ENCODE data around the gene LPAR2. TPM values are rescaled to one million over a fixed set of nuclear protein-coding genes. Genes with fewer than 3 reads are reported as not detected.
A peak's percentile ranks its signal among the peaks of the same experiment; 100 is the strongest.

Gene LPAR2
- total RNA-seq, 1 experiment from 2014 or later, result 0.79 TPM

- peaks cover 36% of the 10 kb centered on the region for H3K36me3 ChIP-seq
- no peaks in the 10 kb centered on the region for H3K27me3 ChIP-seq
- no peak for DNase-seq
- peak overlapping the region; percentile 90 for H3K4me3 ChIP-seq
- no peaks in the 10 kb centered on the region for H3K9me3 ChIP-seq
These were observed 14.6 kb upstream of the LPAR2 start for GRCh38 chr19:19642506-19643157.

GRCh38 chr19:19637523-19638251 lies 9.7 kb upstream of the LPAR2 start:
- no peak for DNase-seq
- H3K27me3 ChIP-seq, result no peaks in the 10 kb centered on the region
- no peak overlapping the region for H3K4me3 ChIP-seq
- no peaks in the 10 kb centered on the region for H3K9me3 ChIP-seq
- peaks cover 25% of the 10 kb centered on the region for H3K36me3 ChIP-seq

- no peak overlapping the region for H3K4me3 ChIP-seq
- no peak for DNase-seq
- peaks cover 25% of the 10 kb centered on the region for H3K36me3 ChIP-seq
- no peaks in the 10 kb centered on the region for H3K27me3 ChIP-seq
- H3K9me3 ChIP-seq, result no peaks in the 10 kb centered on the region
These were observed 9.1 kb upstream of the LPAR2 start for GRCh38 chr19:19637186-19637522.

DNA sequence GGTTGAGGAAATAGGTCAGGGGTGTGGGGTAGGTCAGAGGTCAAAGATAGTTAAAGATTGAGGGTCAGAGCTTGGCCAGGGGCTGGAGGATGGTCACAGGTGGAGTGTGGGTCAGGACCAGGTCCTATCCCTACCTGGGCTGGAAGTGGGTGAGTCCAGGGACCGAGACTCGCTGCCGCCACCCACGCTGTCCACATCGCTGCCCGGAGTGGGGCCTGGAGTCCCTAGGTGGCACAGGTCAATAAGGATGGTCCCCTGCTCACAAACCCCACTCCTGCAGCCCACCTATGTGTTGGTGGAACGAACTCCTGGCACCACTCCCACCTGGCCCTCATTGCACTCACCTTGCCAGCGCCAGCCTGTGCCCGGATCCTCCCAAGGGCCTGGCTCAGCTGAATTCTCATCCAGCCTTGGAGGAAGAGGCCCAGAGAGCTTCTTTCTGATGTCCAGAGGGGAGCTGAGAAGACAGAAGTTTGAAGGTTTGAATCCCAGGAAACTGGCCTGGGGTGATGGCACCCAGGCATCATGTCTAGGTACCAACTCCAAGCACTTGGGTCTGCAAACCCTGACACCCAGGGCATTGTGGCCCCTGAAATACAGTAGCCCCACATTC lies 8.7 kb upstream of the LPAR2 start:
- H3K27me3 ChIP-seq, result no peaks in the 10 kb centered on the region
- no peak for DNase-seq
- peaks cover 24% of the 10 kb centered on the region for H3K36me3 ChIP-seq
- no peak overlapping the region for H3K4me3 ChIP-seq
- H3K9me3 ChIP-seq, result no peaks in the 10 kb centered on the region

DNA sequence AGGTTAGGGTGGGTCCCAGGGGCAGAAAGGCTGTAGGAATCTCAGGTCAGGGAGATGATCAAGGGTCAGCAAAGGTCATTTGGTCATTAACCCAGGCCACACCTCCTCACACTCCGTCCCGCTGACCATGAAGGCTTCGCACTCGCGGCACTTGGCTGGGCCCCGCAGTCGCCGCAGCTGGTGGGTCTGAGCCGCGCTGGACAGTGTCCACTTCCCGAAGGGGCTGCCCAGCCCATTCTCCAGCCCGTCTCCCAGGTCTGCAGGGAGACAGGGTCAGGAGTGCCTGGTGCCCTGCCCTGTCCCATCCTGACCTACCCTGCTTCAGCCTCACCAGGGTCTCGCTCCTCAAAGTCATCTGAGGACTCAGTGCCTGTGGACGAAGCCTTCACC lies 7.3 kb upstream of the LPAR2 start:
- H3K27me3 ChIP-seq, result no peaks in the 10 kb centered on the region
- no peak for DNase-seq
- peaks cover 22% of the 10 kb centered on the region for H3K36me3 ChIP-seq
- H3K9me3 ChIP-seq, result no peaks in the 10 kb centered on the region
- no peak overlapping the region for H3K4me3 ChIP-seq

DNA sequence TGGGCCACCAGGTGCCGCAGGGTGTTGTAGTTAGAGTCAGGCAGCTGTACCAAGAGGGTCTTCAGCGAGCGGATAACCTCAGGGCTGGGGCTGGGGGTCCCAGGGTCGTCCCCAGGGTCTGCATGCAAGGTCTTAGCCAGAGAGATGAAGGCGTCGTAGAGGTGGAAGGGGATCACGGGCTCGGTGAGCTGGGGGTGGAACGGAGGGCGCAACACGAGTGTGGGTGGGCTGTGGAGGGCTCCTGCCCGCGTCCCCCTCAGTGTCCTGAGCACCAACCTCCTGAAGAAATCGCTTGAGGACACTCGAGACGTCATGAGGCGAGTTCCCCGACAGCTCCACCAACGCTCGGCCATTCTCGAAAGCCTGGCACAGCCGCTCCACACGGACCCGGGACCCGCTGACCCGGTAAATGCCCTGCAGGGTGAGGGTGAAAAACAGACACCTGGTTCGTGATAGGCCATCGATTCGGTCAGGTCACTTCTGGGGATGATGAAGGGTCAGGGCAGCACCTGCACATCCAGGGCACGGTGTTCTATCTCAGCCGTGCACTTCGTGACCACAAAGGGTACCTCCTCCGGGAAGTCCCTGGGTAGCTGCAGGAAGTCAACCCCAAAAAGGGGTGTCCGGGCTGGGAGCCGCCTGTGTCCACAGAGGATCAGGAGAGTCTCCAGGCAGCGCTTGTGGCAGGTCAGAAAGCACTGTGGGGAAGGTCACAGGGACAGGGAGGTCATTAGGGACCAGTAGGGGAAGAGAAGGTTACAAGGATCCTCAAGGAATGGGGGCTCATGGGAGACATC lies 6.7 kb upstream of the LPAR2 start:
- no peaks in the 10 kb centered on the region for H3K9me3 ChIP-seq
- peaks cover 22% of the 10 kb centered on the region for H3K36me3 ChIP-seq
- H3K27me3 ChIP-seq, result no peaks in the 10 kb centered on the region
- DNase-seq, result no peak
- H3K4me3 ChIP-seq, result no peak overlapping the region

GRCh38 chr19:19633711-19634515 lies 5.9 kb upstream of the LPAR2 start:
- peaks cover 19% of the 10 kb centered on the region for H3K36me3 ChIP-seq
- no peak for DNase-seq
- H3K9me3 ChIP-seq, result no peaks in the 10 kb centered on the region
- no peak overlapping the region for H3K4me3 ChIP-seq
- no peaks in the 10 kb centered on the region for H3K27me3 ChIP-seq

- H3K4me3 ChIP-seq, result no peak overlapping the region
- H3K27me3 ChIP-seq, result no peaks in the 10 kb centered on the region
- no peak for DNase-seq
- H3K36me3 ChIP-seq, result peaks cover 19% of the 10 kb centered on the region
- H3K9me3 ChIP-seq, result no peaks in the 10 kb centered on the region
These were observed 4.6 kb upstream of the LPAR2 start for GRCh38 chr19:19632661-19633060.

GRCh38 chr19:19631346-19631745 lies 3.3 kb upstream of the LPAR2 start:
- Histone ChIP-seq H3K9me3 (no peaks in the 10 kb centered on the region), H3K4me3 (no peak overlapping the region), H3K27me3 (no peaks in the 10 kb centered on the region), H3K36me3 (peaks cover 17% of the 10 kb centered on the region)
- DNase-seq, result no peak

DNA sequence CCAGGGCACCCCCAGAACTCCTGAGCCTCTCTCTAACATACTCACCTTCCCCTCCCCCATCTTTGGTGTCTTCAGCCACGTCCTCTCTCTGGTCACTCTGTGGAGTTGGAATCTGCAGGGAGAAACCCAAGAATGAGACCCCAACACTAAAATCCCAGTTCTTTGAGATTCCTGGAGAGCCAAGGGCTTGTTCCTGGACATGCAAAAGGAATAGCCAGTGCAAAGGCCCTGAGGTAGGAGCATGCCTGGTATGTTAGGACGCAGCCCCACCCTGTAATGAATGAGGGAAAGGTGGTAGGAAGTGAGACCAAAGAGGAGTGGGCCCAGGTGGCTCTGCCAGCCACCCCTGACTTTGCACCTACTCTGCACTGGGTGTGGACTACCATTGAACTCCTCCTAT lies 2.4 kb upstream of the LPAR2 start:
- no peak for DNase-seq
- H3K36me3 ChIP-seq, result peaks cover 16% of the 10 kb centered on the region
- H3K4me3 ChIP-seq, result no peak overlapping the region
- no peaks in the 10 kb centered on the region for H3K27me3 ChIP-seq
- H3K9me3 ChIP-seq, result no peaks in the 10 kb centered on the region

GRCh38 chr19:19630062-19630414 lies 2.0 kb upstream of the LPAR2 start:
- Histone ChIP-seq H3K36me3 (peaks cover 16% of the 10 kb centered on the region), H3K9me3 (no peaks in the 10 kb centered on the region), H3K27me3 (no peaks in the 10 kb centered on the region), H3K4me3 (no peak overlapping the region)
- no peak for DNase-seq

GRCh38 chr19:19628501-19629134 lies 598 bp upstream of the LPAR2 start:
- no peaks in the 10 kb centered on the region for H3K27me3 ChIP-seq
- no peaks in the 10 kb centered on the region for H3K9me3 ChIP-seq
- no peak for DNase-seq
- H3K36me3 ChIP-seq, result peaks cover 6% of the 10 kb centered on the region
- no peak overlapping the region for H3K4me3 ChIP-seq

- DNase-seq, result no peak
- Histone ChIP-seq H3K36me3 (no peaks in the 10 kb centered on the region; the same call in 1 of the 2 replicates), H3K27me3 (no peaks in the 10 kb centered on the region), H3K9me3 (no peaks in the 10 kb centered on the region), H3K4me3 (no peak overlapping the region)
These were observed 1.2 kb downstream of the LPAR2 start for GRCh38 chr19:19626516-19627472.

GRCh38 chr19:19624032-19624570 lies 3.9 kb downstream of the LPAR2 start:
- no peak for DNase-seq

DNA sequence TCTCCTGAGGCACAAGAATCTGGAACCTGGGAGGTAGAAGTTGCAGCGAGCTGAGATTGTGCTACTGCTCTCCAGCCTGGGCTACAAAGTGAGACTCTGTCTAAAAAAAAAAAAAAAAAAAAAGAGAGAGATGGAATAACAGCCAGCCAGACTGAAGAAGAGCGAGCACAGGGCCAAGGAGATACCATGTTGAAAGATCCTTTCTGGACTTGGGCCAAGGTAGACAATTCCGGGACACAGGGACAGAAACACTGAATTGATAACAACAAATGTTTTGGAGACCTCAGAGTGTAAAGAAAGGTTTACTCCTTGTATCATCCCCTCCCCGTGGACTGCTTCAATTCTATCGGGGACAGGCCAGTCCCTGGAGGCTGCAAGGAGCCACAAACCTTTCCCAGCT lies 4.6 kb downstream of the LPAR2 start:
- H3K36me3 ChIP-seq, result no peaks in the 10 kb centered on the region
- no peaks in the 10 kb centered on the region for H3K9me3 ChIP-seq
- no peaks in the 10 kb centered on the region for H3K27me3 ChIP-seq
- no peak overlapping the region for H3K4me3 ChIP-seq
- no peak for DNase-seq

More at GRCh38 chr19:19624032-19624570, 3.9 kb downstream of the LPAR2 start:
- Histone ChIP-seq H3K9me3 (no peaks in the 10 kb centered on the region), H3K27me3 (no peaks in the 10 kb centered on the region), H3K4me3 (no peak overlapping the region), H3K36me3 (no peaks in the 10 kb centered on the region)
